SK-N-SH treated with all-trans-retinoic acid at 6 μM for 48 hours (cell line): Measurements from ENCODE around the gene CACNA1I.

Source experiments
- BACH2 ChIP-seq: fragments of 250-450 bp; sonication (Bioruptor Pico); IDR thresholded peaks from 2 replicates; pipeline ENCODE4 v1.9.0; 2021; ENCODE audit warnings: mild to moderate bottlenecking, borderline replicate concordance
- CREB5 ChIP-seq: fragments of 250-450 bp; sonication (Bioruptor Pico); IDR thresholded peaks from 2 replicates; pipeline ENCODE4 v1.5.1; 2020; ENCODE audit warnings: low read depth, mild to moderate bottlenecking, moderate library complexity
- CSDC2 ChIP-seq: fragments of 250-450 bp; sonication (Bioruptor Pico); IDR thresholded peaks from 2 replicates; pipeline ENCODE4 v1.5.0; 2020; ENCODE audit warnings: mild to moderate bottlenecking, moderate library complexity
- ESRRG ChIP-seq: fragments of 250-450 bp; sonication (Bioruptor Pico); IDR thresholded peaks from 2 replicates; pipeline ENCODE4 v1.6.1; 2021; ENCODE audit warnings: mild to moderate bottlenecking
- PATZ1 ChIP-seq: fragments of 250-450 bp; sonication (Bioruptor Pico); IDR thresholded peaks from 2 replicates; pipeline ENCODE4 v1.8.0; 2020; ENCODE audit warnings: mild to moderate bottlenecking, moderate library complexity, borderline replicate concordance
- TCF4 ChIP-seq: fragments of 250-450 bp; sonication (Bioruptor Pico); IDR thresholded peaks from 2 replicates; pipeline ENCODE4 v1.8.0; 2021; ENCODE audit warnings: mild to moderate bottlenecking, moderate library complexity, borderline replicate concordance
- TSHZ2 ChIP-seq: fragments of 250-450 bp; sonication (Bioruptor Pico); IDR thresholded peaks from 2 replicates; pipeline ENCODE4 v1.5.0; 2020; ENCODE audit warnings: mild to moderate bottlenecking, moderate library complexity
- ZFP3 ChIP-seq: fragments of 250-450 bp; sonication (Bioruptor Pico); IDR thresholded peaks from 2 replicates; pipeline ENCODE4 v1.5.0; 2020; ENCODE audit warnings: mild to moderate bottlenecking, moderate library complexity

- TF ChIP-seq PATZ1 (no peak), TSHZ2 (CRISPR knock-in tag) (no peak), ZFP3 (CRISPR knock-in tag) (no peak), CREB5 (CRISPR knock-in tag) (no peak), CSDC2 (CRISPR knock-in tag) (no peak), TCF4 (CRISPR knock-in tag) (no peak), BACH2 (no peak), ESRRG (CRISPR knock-in tag) (no peak)
These were observed 133.5 kb downstream of the CACNA1I start for GRCh38 chr22:39703928-39704639.
